Left ventricle myocardium superior (tissue), 1 donor: ENCODE measurements around the gene FRS3. TPM values are rescaled to one million over a fixed set of nuclear protein-coding genes. Genes with fewer than 3 reads are reported as not detected.
"Not testable (repeated sequence)": the region's sequence is repeated elsewhere in the genome, so short reads cannot be mapped to it uniquely, and the experiment has no call there.

ENCODE experiments used
- ATAC-seq: fragments of 200-7000 bp; cut with Tn5 transposase; one replicate; pipeline ENCODE4 v1.9.1; 2020; ENCODE audit warnings: mild to moderate bottlenecking, moderate library complexity
- DNase-seq: peaks from one replicate; pipeline ENCODE4 v3.0.0-alpha.2; 2020
- intact Hi-C: fragments of 100-400 bp; cut with micrococcal nuclease; formaldehyde crosslinking; loops from one replicate; pipeline ENCODE4 v1.11.0; 2022
- total RNA-seq: library from RNA; stranded (reverse); fragmentation: NEBNext Ultra II Directional; extraction: Animal tissue kit (Norgen Biotek cat#: 25700); gene quantifications from one replicate; pipeline ENCODE4 v1.2.1, GENCODE V29; 2021
- donor health status: DM: no; HTN: yes; CAD: no; lungs with severe emphysema.

The FRS3 gene
- total RNA-seq, 1 donor from 2014 or later, result 5.2 TPM

GRCh38 chr6:41777551-41778285, 2.0 kb downstream of the FRS3 start:
- ATAC-seq (no peak), DNase-seq (no peak)
- intact Hi-C loops, result no loop called here

GRCh38 chr6:41775293-41775882, 4.3 kb downstream of the FRS3 start:
- intact Hi-C loops, result no loop called here
- no peak for ATAC-seq
- no peak for DNase-seq

GRCh38 chr6:41774841-41775240, 4.9 kb downstream of the FRS3 start:
- DNase-seq, result no peak
- intact Hi-C loops, result no loop called here
- ATAC-seq, result no peak

- intact Hi-C loops, result no loop called here
Measured at GRCh38 chr6:41771058-41771983, 8.4 kb downstream of the FRS3 start.

GRCh38 chr6:41770381-41771057, 9.2 kb downstream of the FRS3 start:
- DNase-seq (no peak), ATAC-seq (no peak)
- intact Hi-C loops, result no loop called here

More at GRCh38 chr6:41771058-41771983, 8.4 kb downstream of the FRS3 start:
- ATAC-seq, result no peak
- no peak for DNase-seq

GRCh38 chr6:41769376-41769775, 10.3 kb downstream of the FRS3 start:
- ATAC-seq, result no peak
- intact Hi-C loops, result no loop called here
- no peak for DNase-seq

GRCh38 chr6:41768545-41769308, 11.0 kb downstream of the FRS3 start:
- no peak for ATAC-seq
- no peak for DNase-seq
- intact Hi-C loops, result no loop called here

GRCh38 chr6:41767112-41767833, 12.4 kb downstream of the FRS3 start:
- intact Hi-C loops, result no loop called here
- no peak for DNase-seq
- peak; percentile 91 for ATAC-seq

- ATAC-seq, DNase-seq, intact Hi-C loops: not testable (repeated sequence)
Measured at GRCh38 chr6:41766043-41766664, 13.5 kb downstream of the FRS3 start.

GRCh38 chr6:41763470-41763869, 16.2 kb downstream of the FRS3 start:
- ATAC-seq, result no peak
- DNase-seq, result no peak
- intact Hi-C loops, result no loop called here

GRCh38 chr6:41759905-41760579, 19.7 kb downstream of the FRS3 start:
- intact Hi-C loops, result no loop called here
- ATAC-seq (no peak), DNase-seq (no peak)

GRCh38 chr6:41759106-41759904, 20.4 kb downstream of the FRS3 start:
- ATAC-seq, result no peak
- intact Hi-C loops, result no loop called here

GRCh38 chr6:41758641-41759035, 21.1 kb downstream of the FRS3 start:
- ATAC-seq, result no peak
- intact Hi-C loops, result no loop called here

More at GRCh38 chr6:41759106-41759904, 20.4 kb downstream of the FRS3 start:
- no peak for DNase-seq

GRCh38 chr6:41757931-41758640, 21.6 kb downstream of the FRS3 start:
- intact Hi-C loops, result no loop called here
- DNase-seq, result no peak
- no peak for ATAC-seq

More at GRCh38 chr6:41758641-41759035, 21.1 kb downstream of the FRS3 start:
- no peak for DNase-seq

GRCh38 chr6:41757271-41757670, 22.4 kb downstream of the FRS3 start:
- DNase-seq (no peak), ATAC-seq (no peak)
- intact Hi-C loops, result no loop called here

- ATAC-seq, result no peak
- DNase-seq, result no peak
Measured at GRCh38 chr6:41756354-41756753, 23.3 kb downstream of the FRS3 start.

More at GRCh38 chr6:41756354-41756753, 23.3 kb downstream of the FRS3 start:
- intact Hi-C loops, result no loop called here
